GM06990 (cell line): ENCODE data around the gene VCL.
"Not testable (repeated sequence)": the region's sequence is repeated elsewhere in the genome, so short reads cannot be mapped to it uniquely, and the experiment has no call there.

Experiments
- DNase-seq: peaks from one replicate; pipeline ENCODE4 v3.0.0-alpha.2; 2011; ENCODE audit not compliant: insufficient read length; ENCODE audit errors: extremely low read depth
- H3K27me3 ChIP-seq: replicated peaks from 2 replicates; pipeline ENCODE4 v1.6.0; 2011; ENCODE audit warnings: low read length; ENCODE audit not compliant: control insufficient read depth, insufficient read depth
- H3K36me3 ChIP-seq: 2 replicates; pipeline ENCODE4 v1.5.1; 2011; ENCODE audit warnings: low read length; ENCODE audit not compliant: control insufficient read depth, insufficient read depth
- H3K4me3 ChIP-seq: replicated peaks from 2 replicates; pipeline ENCODE4 v1.5.1; 2011; ENCODE audit warnings: low read depth, mild to moderate bottlenecking, control low read depth, low read length
- CTCF ChIP-seq: IDR thresholded peaks from 2 replicates; pipeline ENCODE4 v1.5.1; 2011; ENCODE audit warnings: low read length, control low read depth, mild to moderate bottlenecking, inconsistent platforms; ENCODE audit not compliant: insufficient read depth, poor library complexity, severe bottlenecking

The VCL gene

GRCh38 chr10:74122060-74122459 lies 124.1 kb downstream of the VCL start:
- no peak overlapping the region for H3K4me3 ChIP-seq
- no peaks in the 10 kb centered on the region for H3K27me3 ChIP-seq
- no peak for TF ChIP-seq CTCF
- no peak for DNase-seq
- peaks cover 19% of the 10 kb centered on the region for H3K36me3 ChIP-seq

GRCh38 chr10:74123081-74123480 lies 125.2 kb downstream of the VCL start:
- Histone ChIP-seq H3K4me3 (no peak overlapping the region), H3K27me3 (no peaks in the 10 kb centered on the region), H3K36me3 (peaks cover 16% of the 10 kb centered on the region)
- no peak for DNase-seq
- TF ChIP-seq CTCF = no peak

DNA sequence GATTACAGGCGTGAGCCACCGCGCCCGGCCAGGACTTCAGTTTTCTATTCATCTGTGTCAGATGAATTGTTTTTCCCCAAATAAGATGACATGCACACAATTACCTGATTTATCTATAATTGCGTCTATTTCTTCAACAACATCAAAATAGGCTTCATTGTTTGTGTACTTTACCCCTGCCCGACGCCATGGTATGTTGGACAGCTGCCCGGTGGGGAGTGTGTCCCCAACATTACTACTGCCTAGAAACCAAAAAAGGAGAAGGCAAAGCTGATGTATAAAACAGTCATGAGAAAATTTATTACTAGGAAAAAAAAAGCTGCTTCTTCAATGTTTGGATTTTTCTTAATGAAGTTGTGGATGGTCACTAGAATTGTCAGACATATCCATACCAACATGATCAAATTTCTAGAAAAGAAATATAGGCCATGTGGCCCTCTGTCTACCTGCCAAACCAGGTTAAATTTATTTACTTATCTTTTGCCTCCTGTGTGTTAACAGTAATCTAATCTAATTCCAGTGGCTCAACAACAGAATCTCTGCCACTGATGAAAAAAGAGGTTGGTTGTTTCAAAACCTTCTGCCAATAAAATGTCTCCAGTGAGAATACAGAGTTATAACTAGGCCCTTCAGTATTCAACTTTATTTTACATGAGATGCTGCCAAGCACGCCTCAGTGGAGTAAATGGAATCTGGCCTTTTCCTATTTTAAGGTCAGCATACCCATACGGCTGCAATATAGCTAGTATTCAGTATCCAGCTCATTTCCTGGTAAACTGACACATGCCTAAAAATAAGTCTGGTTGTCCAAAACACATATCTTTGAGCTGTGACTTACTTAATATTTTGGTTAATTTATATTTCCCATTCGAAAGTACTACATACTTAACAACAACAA lies 136.3 kb downstream of the VCL start:
- DNase-seq = no peak
- H3K36me3 ChIP-seq = peaks cover 10% of the 10 kb centered on the region
- no peaks in the 10 kb centered on the region for H3K27me3 ChIP-seq
- no peak for TF ChIP-seq CTCF
- H3K4me3 ChIP-seq = no peak overlapping the region

- no peak for DNase-seq
- peaks cover 12% of the 10 kb centered on the region; the same call in 1 of the 2 replicates for H3K36me3 ChIP-seq
- no peak for TF ChIP-seq CTCF
- no peaks in the 10 kb centered on the region for H3K27me3 ChIP-seq
- no peak overlapping the region for H3K4me3 ChIP-seq
Measured at GRCh38 chr10:74135452-74135851, 137.5 kb downstream of the VCL start.

GRCh38 chr10:74137992-74138391 lies 140.1 kb downstream of the VCL start:
- H3K4me3 ChIP-seq = no peak overlapping the region
- H3K36me3 ChIP-seq = peaks cover 8% of the 10 kb centered on the region; the same call in 1 of the 2 replicates
- DNase-seq = no peak
- TF ChIP-seq CTCF = no peak
- no peaks in the 10 kb centered on the region for H3K27me3 ChIP-seq

- H3K36me3 ChIP-seq, DNase-seq: not testable (repeated sequence)
Measured at GRCh38 chr10:74138596-74138995, 140.7 kb downstream of the VCL start.

More at GRCh38 chr10:74138596-74138995, 140.7 kb downstream of the VCL start:
- not testable (repeated sequence) for H3K27me3 ChIP-seq, H3K4me3 ChIP-seq
